K562 (cell line): Measurements from ENCODE around the gene CLDN24. TPM values are rescaled to one million over a fixed set of nuclear protein-coding genes. Genes with fewer than 3 reads are reported as not detected.

Experiments
- ATAC-seq: fragments of 200-7000 bp; cut with Tn5 transposase; 3 replicates; pipeline ENCODE4 v1.9.1; 2020; ENCODE audit warnings: moderate library complexity
- BruUV-seq: library from RNA; stranded (reverse); fragments of 400-500 nt; replicated peaks from 2 replicates; lab custom pipeline; 2021; lab: Mats Ljungman, UMichigan
- CTCF ChIA-PET: fragments of 300-600 bp; formaldehyde crosslinking; extraction: SDS; loops from one replicate; lab custom pipeline; 2021; ENCODE audit warnings: low intra/inter-chr PET ratio; lab: Yijun Ruan, JAX
- POLR2A ChIA-PET: fragments of 300-600, 350-650 bp; sonication (Branson Sonifier 250); formaldehyde crosslinking; extraction: SDS; loops from one replicate; lab custom pipeline; 2021; ENCODE audit warnings: antibody characterized with exemption, inconsistent platforms; lab: Yijun Ruan, JAX
- DNase-seq, 4 experiments: peaks; one replicate each; pipeline versions ENCODE4 v3.0.0 to v3.0.0-alpha.2; 2011 to 2018; ENCODE audit warnings: low spot score in 3 of 4, mixed read lengths in 3 of 4; ENCODE audit errors: extremely low read depth in 1 of 4
- FAIRE-seq: peaks from 2 replicates; lab custom pipeline; 2011; peaks lifted over from hg19 to GRCh38; lab: Jason Lieb, UNC
- H2AFZ ChIP-seq: 2 replicates; pipeline ENCODE4 v1.6.0; 2011; ENCODE audit warnings: low read depth, low read length, control low read depth, inconsistent platforms
- H3K27ac ChIP-seq: fragments of 200-600 bp; 3 replicates; pipeline ENCODE4 v1.8.0; 2011; ENCODE audit warnings: low read depth, mild to moderate bottlenecking, control low read depth, inconsistent platforms, low read length, moderate library complexity, mixed read lengths; ENCODE audit errors: extremely low read depth
- H3K27me3 ChIP-seq, 2 experiments: fragments of 300-600 bp in 1 of 2; 2 replicates in 1 of 2; 3 replicates in 1 of 2; pipeline versions ENCODE4 v1.6.0 to v1.8.0; 2011; ENCODE audit warnings: inconsistent platforms in 2 of 2, low read length in 2 of 2, mild to moderate bottlenecking in 1 of 2, mixed read lengths in 1 of 2, moderate library complexity in 1 of 2; ENCODE audit not compliant: control insufficient read depth in 2 of 2, insufficient read depth in 2 of 2
- H3K36me3 ChIP-seq: fragments of 300-600 bp; 3 replicates; pipeline ENCODE4 v1.8.0; 2011; ENCODE audit warnings: mild to moderate bottlenecking, low read length, inconsistent platforms; ENCODE audit not compliant: control insufficient read depth, insufficient read depth
- H3K4me1 ChIP-seq, 2 experiments: fragments of 200-600 bp in 1 of 2; replicated peaks in 1 of 2; 2 replicates in 1 of 2; 3 replicates in 1 of 2; pipeline versions ENCODE4 v1.5.1 to v1.8.0; 2011; ENCODE audit warnings: inconsistent platforms in 2 of 2, low read length in 2 of 2, mild to moderate bottlenecking in 1 of 2, mixed read lengths in 1 of 2, moderate library complexity in 1 of 2; ENCODE audit not compliant: control insufficient read depth in 2 of 2, insufficient read depth in 2 of 2
- H3K4me2 ChIP-seq: 2 replicates; pipeline ENCODE4 v1.6.1; 2011; ENCODE audit warnings: low read length, control low read depth, inconsistent platforms, mixed read lengths; ENCODE audit not compliant: insufficient read depth
- H3K4me3 ChIP-seq: fragments of 200-600 bp; sonication (generic), shearing (Covaris generic); 2 replicates; pipeline ENCODE4 v1.5.1; 2016; ENCODE audit warnings: control low read depth, inconsistent platforms
- H3K79me2 ChIP-seq: fragments of 200-600 bp; 3 replicates; pipeline ENCODE4 v1.8.0; 2011; ENCODE audit warnings: low read length, inconsistent platforms; ENCODE audit not compliant: control insufficient read depth, insufficient read depth
- H3K9ac ChIP-seq, 2 experiments: 2 replicates each; pipeline versions ENCODE4 v1.6.0 to v1.6.1; 2011; ENCODE audit warnings: low read depth in 2 of 2, low read length in 2 of 2, control low read depth in 1 of 2, inconsistent platforms in 1 of 2, mild to moderate bottlenecking in 1 of 2, mixed read lengths in 1 of 2; ENCODE audit not compliant: insufficient read depth in 1 of 2
- H3K9me1 ChIP-seq: one replicate; pipeline ENCODE4 v1.6.0; 2011; ENCODE audit warnings: inconsistent platforms, mild to moderate bottlenecking, low read length, moderate library complexity; ENCODE audit not compliant: control insufficient read depth, insufficient read depth
- H3K9me3 ChIP-seq: replicated peaks from 2 replicates; pipeline ENCODE4 v1.5.1; 2011; ENCODE audit warnings: low read depth, low read length, inconsistent platforms; ENCODE audit not compliant: control insufficient read depth, insufficient read depth
- H4K20me1 ChIP-seq: replicated peaks from 2 replicates; pipeline ENCODE4 v1.6.1; 2011; ENCODE audit warnings: low read length, inconsistent platforms, mixed read lengths; ENCODE audit not compliant: control insufficient read depth, insufficient read depth
- BACH1 ChIP-seq: fragments of 200-800 bp; sonication (Bioruptor generic); IDR thresholded peaks from 2 replicates; pipeline ENCODE4 v1.6.1; 2016; ENCODE audit warnings: missing genetic modification characterization, missing compliant biosample characterization
- CGGBP1 ChIP-seq: fragments of 250-450 bp; sonication (Bioruptor Pico); IDR thresholded peaks from 2 replicates; pipeline ENCODE4 v1.9.0; 2021; ENCODE audit warnings: mild to moderate bottlenecking
- KDM1A ChIP-seq, 2 experiments: fragments of 450-650 bp; IDR thresholded peaks; 2 replicates each; pipeline ENCODE4 v1.6.1; 2016; ENCODE audit warnings: mild to moderate bottlenecking in 2 of 2
- LEF1 ChIP-seq: fragments of 450-650 bp; IDR thresholded peaks from 2 replicates; pipeline ENCODE4 v1.6.1; 2016; ENCODE audit warnings: mild to moderate bottlenecking
- ZBTB43 ChIP-seq: sonication (generic); formaldehyde crosslinking; IDR thresholded peaks from 2 replicates; pipeline ENCODE4 v1.8.0; 2023; ENCODE audit warnings: mild to moderate bottlenecking, missing genetic modification reagents
- ZNF76 ChIP-seq: fragments of 250-450 bp; sonication (Bioruptor Pico); IDR thresholded peaks from 2 replicates; pipeline ENCODE4 v1.4.0; 2020; ENCODE audit warnings: mild to moderate bottlenecking, moderate library complexity, borderline replicate concordance
- WGBS: fragments of 100-300 bp; shearing (Covaris generic); methylation state at CpG from one replicate; pipeline ENCODE4 v1.1.6; 2016; ENCODE audit warnings: low coverage, mixed read lengths; ENCODE audit not compliant: insufficient coverage; ENCODE audit errors: missing lambda C conversion rate; 5-methylcytosine and 5-hydroxymethylcytosine counted together
- in situ Hi-C: fragments of 300-500 bp; cut with MboI; formaldehyde crosslinking; loops from 4 replicates; pipeline ENCODE4 v1.15.0; 2018; ENCODE audit warnings: inconsistent platforms, mixed read lengths
- intact Hi-C: fragments of 100-400 bp; cut with micrococcal nuclease; formaldehyde crosslinking; loops from 2 replicates; pipeline ENCODE4 v1.14.2; 2022
- polyA plus RNA-seq, 8 experiments: library from polyadenylated mRNA; depleted of rRNA in 4 of 8; stranded (reverse) in 5 of 8; unstranded in 3 of 8; fragments of >200 nt; fragmentation: Nextera tagmentation in 2 of 8; fragmentation: Illumina TruSeq in 1 of 8; extraction: Ambion mirVana in 2 of 8; extraction: Trizol in 1 of 8; gene quantifications; 2 replicates each; pipeline versions ENCODE4 v1.2.1 to v1.2.3, GENCODE V29; 2011 to 2014; ENCODE audit warnings: inconsistent platforms in 1 of 8, missing spikeins in 1 of 8
- total RNA-seq, 7 experiments: library from RNA; depleted of rRNA in 6 of 7; stranded (reverse); fragments of >200 nt in 6 of 7; fragmentation: Illumina TruSeq in 2 of 7; extraction: Trizol in 2 of 7; gene quantifications; 2 replicates each; pipeline versions ENCODE4 v1.2.1 to v1.2.3, GENCODE V29; 2011 to 2021; ENCODE audit warnings: low replicate concordance in 1 of 7
- TF ChIP-seq, protein P1 (sequence below): fragments of 200-600 bp; sonication (generic); IDR thresholded peaks from one replicate; pipeline ENCODE4 v1.6.1; 2012; ENCODE audit warnings: mild to moderate bottlenecking, low read depth, low read length, inconsistent platforms

Gene CLDN24
- total and polyA plus RNA-seq, 9 of the 15 experiments (the other 6 are each of a cell fraction or from before 2014, with no cell fraction given), result not detected

DNA sequence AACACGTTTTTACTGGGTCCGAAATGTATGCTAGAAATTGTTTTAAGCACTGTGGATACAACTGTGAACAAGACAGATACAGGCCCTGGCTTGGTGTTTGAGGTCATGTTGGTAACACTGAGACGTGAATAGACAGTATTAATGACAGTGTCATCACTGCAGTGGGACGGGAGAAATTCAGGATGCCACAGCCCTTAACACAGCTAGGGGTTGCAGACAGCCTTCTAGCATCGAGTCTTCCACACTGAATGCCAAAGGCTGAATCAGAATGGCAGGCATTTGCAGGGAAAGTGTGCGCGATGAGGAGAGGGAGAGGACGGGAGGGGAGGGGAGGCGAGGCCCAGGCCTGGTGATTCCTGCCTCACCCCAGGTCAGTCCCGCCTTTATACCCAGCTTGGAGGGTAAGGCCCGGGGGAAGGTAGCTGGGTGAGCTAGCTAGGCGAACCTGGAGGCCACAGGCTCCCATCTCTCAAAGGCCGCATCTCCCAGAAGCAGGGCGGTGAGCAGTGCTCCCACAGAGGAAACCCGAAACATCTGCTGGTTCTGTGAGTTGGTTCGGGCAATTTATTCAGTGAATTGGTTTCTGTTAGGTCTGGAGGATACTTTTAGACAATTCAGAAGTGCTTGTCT is 44.1 kb upstream of the CLDN24 start:
- no peak overlapping the region for H3K4me2 ChIP-seq
- intact Hi-C loops (no loop called here), in situ Hi-C loops (no loop called here)
- DNase-seq, result no peak
- H3K9me3 ChIP-seq, result no peaks in the 10 kb centered on the region
- H3K4me3 ChIP-seq, result no peak overlapping the region
- no peak for FAIRE-seq
- 55% methylated on average over 16 of the region's 16 CpGs for WGBS
- H3K9ac ChIP-seq, result peak overlapping the region in 1 of 2 experiments; percentile 42; a peak in 1 of 4 replicates
- no peak overlapping the region for H2AFZ ChIP-seq
- ChIA-PET POLR2A (no interaction called here), CTCF (no interaction called here)
- no peaks in the 10 kb centered on the region for H3K79me2 ChIP-seq
- H4K20me1 ChIP-seq, result no peaks in the 10 kb centered on the region
- BruUV-seq, result no TSS peak
- H3K36me3 ChIP-seq, result no peaks in the 10 kb centered on the region
- peaks cover 4 to 6% of the 10 kb centered on the region in 2 experiments; a peak in 3 of 5 replicates for H3K4me1 ChIP-seq
- no peak for ATAC-seq
- H3K27me3 ChIP-seq, result no peaks in the 10 kb centered on the region
- H3K27ac ChIP-seq, result no peak overlapping the region
- no peaks in the 10 kb centered on the region for H3K9me1 ChIP-seq
- no peak for TF ChIP-seq CGGBP1 (CRISPR knock-in tag)
- no peak for TF ChIP-seq LEF1
- TF ChIP-seq ZBTB43 (CRISPR knock-in tag), result no peak
- TF ChIP-seq BACH1 (tag), result no peak
- TF ChIP-seq KDM1A (IDR thresholded peaks at IDR 0.05), result no peak
- TF ChIP-seq ZNF76 (CRISPR knock-in tag), result no peak
- TF ChIP-seq, protein P1, sequence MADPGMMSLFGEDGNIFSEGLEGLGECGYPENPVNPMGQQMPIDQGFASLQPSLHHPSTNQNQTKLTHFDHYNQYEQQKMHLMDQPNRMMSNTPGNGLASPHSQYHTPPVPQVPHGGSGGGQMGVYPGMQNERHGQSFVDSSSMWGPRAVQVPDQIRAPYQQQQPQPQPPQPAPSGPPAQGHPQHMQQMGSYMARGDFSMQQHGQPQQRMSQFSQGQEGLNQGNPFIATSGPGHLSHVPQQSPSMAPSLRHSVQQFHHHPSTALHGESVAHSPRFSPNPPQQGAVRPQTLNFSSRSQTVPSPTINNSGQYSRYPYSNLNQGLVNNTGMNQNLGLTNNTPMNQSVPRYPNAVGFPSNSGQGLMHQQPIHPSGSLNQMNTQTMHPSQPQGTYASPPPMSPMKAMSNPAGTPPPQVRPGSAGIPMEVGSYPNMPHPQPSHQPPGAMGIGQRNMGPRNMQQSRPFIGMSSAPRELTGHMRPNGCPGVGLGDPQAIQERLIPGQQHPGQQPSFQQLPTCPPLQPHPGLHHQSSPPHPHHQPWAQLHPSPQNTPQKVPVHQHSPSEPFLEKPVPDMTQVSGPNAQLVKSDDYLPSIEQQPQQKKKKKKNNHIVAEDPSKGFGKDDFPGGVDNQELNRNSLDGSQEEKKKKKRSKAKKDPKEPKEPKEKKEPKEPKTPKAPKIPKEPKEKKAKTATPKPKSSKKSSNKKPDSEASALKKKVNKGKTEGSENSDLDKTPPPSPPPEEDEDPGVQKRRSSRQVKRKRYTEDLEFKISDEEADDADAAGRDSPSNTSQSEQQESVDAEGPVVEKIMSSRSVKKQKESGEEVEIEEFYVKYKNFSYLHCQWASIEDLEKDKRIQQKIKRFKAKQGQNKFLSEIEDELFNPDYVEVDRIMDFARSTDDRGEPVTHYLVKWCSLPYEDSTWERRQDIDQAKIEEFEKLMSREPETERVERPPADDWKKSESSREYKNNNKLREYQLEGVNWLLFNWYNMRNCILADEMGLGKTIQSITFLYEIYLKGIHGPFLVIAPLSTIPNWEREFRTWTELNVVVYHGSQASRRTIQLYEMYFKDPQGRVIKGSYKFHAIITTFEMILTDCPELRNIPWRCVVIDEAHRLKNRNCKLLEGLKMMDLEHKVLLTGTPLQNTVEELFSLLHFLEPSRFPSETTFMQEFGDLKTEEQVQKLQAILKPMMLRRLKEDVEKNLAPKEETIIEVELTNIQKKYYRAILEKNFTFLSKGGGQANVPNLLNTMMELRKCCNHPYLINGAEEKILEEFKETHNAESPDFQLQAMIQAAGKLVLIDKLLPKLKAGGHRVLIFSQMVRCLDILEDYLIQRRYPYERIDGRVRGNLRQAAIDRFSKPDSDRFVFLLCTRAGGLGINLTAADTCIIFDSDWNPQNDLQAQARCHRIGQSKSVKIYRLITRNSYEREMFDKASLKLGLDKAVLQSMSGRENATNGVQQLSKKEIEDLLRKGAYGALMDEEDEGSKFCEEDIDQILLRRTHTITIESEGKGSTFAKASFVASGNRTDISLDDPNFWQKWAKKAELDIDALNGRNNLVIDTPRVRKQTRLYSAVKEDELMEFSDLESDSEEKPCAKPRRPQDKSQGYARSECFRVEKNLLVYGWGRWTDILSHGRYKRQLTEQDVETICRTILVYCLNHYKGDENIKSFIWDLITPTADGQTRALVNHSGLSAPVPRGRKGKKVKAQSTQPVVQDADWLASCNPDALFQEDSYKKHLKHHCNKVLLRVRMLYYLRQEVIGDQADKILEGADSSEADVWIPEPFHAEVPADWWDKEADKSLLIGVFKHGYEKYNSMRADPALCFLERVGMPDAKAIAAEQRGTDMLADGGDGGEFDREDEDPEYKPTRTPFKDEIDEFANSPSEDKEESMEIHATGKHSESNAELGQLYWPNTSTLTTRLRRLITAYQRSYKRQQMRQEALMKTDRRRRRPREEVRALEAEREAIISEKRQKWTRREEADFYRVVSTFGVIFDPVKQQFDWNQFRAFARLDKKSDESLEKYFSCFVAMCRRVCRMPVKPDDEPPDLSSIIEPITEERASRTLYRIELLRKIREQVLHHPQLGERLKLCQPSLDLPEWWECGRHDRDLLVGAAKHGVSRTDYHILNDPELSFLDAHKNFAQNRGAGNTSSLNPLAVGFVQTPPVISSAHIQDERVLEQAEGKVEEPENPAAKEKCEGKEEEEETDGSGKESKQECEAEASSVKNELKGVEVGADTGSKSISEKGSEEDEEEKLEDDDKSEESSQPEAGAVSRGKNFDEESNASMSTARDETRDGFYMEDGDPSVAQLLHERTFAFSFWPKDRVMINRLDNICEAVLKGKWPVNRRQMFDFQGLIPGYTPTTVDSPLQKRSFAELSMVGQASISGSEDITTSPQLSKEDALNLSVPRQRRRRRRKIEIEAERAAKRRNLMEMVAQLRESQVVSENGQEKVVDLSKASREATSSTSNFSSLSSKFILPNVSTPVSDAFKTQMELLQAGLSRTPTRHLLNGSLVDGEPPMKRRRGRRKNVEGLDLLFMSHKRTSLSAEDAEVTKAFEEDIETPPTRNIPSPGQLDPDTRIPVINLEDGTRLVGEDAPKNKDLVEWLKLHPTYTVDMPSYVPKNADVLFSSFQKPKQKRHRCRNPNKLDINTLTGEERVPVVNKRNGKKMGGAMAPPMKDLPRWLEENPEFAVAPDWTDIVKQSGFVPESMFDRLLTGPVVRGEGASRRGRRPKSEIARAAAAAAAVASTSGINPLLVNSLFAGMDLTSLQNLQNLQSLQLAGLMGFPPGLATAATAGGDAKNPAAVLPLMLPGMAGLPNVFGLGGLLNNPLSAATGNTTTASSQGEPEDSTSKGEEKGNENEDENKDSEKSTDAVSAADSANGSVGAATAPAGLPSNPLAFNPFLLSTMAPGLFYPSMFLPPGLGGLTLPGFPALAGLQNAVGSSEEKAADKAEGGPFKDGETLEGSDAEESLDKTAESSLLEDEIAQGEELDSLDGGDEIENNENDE, result no peak
